Natural killer cell treated with Interleukin-12 subunit alpha and Interleukin-12 subunit beta and Interleukin-15 and Interleukin-18, amount 100 ng/mL, for 72 hours (primary cell): ENCODE results near the gene DOP1A. TPM values are rescaled to one million over a fixed set of nuclear protein-coding genes. Genes with fewer than 3 reads are reported as not detected.

Source experiments
- ATAC-seq, 2 donors: fragments of 150-1000 bp; cut with Tn5 transposase in 1 of 2; sonication (Bioruptor Pico), chemical (Tn5 transposase) in 1 of 2; 2 replicates each; pipeline ENCODE4 v1.10.0; 2021
- DNase-seq: peaks from one replicate; pipeline ENCODE4 v3.0.0; 2022; ENCODE audit warnings: low spot score
- H3K27ac Mint-ChIP-seq, 2 donors: 1 replicate in 1 of 2; 2 replicates in 1 of 2; pipeline ENCODE4 v1.8.0; 2022; ENCODE audit warnings: mixed read lengths in 2 of 2, mild to moderate bottlenecking in 1 of 2, moderate library complexity in 1 of 2
- H3K27me3 Mint-ChIP-seq, 2 donors: 1 replicate in 1 of 2; 2 replicates in 1 of 2; pipeline ENCODE4 v1.8.0; 2022; ENCODE audit warnings: mixed read lengths in 2 of 2
- H3K36me3 Mint-ChIP-seq: one replicate; pipeline ENCODE4 v1.8.0; 2022; ENCODE audit warnings: mixed read lengths
- H3K4me1 Mint-ChIP-seq, 2 donors: 1 replicate in 1 of 2; 2 replicates in 1 of 2; pipeline ENCODE4 v1.8.0; 2022; ENCODE audit warnings: low read depth in 2 of 2, mixed read lengths in 2 of 2, mild to moderate bottlenecking in 1 of 2
- H3K4me3 Mint-ChIP-seq: one replicate; pipeline ENCODE4 v1.8.0; 2022; ENCODE audit warnings: mixed read lengths
- H3K9me3 Mint-ChIP-seq: 2 replicates; pipeline ENCODE4 v1.8.0; 2022; ENCODE audit warnings: mixed read lengths
- total RNA-seq, 2 donors: library from RNA; stranded (reverse); gene quantifications; one replicate each; pipeline ENCODE4 v1.2.3, GENCODE V29; 2022

Gene DOP1A
- total RNA-seq, 2 donors from 2014 or later, result 22.6 to 32.6 TPM

- H3K27ac Mint-ChIP-seq, result no peak overlapping the region
- peak; percentile 70 for DNase-seq
- H3K9me3 Mint-ChIP-seq, result no peaks in the 10 kb centered on the region
- ATAC-seq, result peak; percentile 75 to 78
- peaks cover 16 to 19% of the 10 kb centered on the region in 2 donors for H3K27me3 Mint-ChIP-seq
- no peaks in the 10 kb centered on the region for H3K4me1 Mint-ChIP-seq
- H3K4me3 Mint-ChIP-seq, result no peak overlapping the region
- H3K36me3 Mint-ChIP-seq, result no peaks in the 10 kb centered on the region
Measured at GRCh38 chr6:83215131-83216047, 147.9 kb downstream of the DOP1A start.

- H3K27ac Mint-ChIP-seq, result no peak overlapping the region
- no peaks in the 10 kb centered on the region for H3K36me3 Mint-ChIP-seq
Measured at GRCh38 chr6:83216806-83217205, 149.3 kb downstream of the DOP1A start.

More at GRCh38 chr6:83216806-83217205, 149.3 kb downstream of the DOP1A start:
- DNase-seq (no peak), ATAC-seq (no peak)
- Mint-ChIP-seq H3K9me3 (no peaks in the 10 kb centered on the region), H3K27me3 (peaks cover 17 to 19% of the 10 kb centered on the region in 2 donors), H3K4me3 (no peak overlapping the region), H3K4me1 (no peaks in the 10 kb centered on the region)

Other genes with a start within 250 kb of the DOP1A start
- gene UBE3D, start 1.8 kb upstream of the DOP1A start, total RNA-seq, result 10 to 100 TPM in 1 of 2 donors, 1 to 10 TPM in 1; 6.0 to 11.9 TPM
- 10 to 100 TPM; 28.9 to 29.2 TPM for gene PGM3, start 125.6 kb downstream of the DOP1A start, total RNA-seq
- gene RWDD2A, start 125.7 kb downstream of the DOP1A start, total RNA-seq, result 1 to 10 TPM; 1.5 TPM